Measurements from ENCODE around the gene CGB1. TPM values are rescaled to one million over a fixed set of nuclear protein-coding genes. Genes with fewer than 3 reads are reported as not detected.
"Not testable (repeated sequence)": the region's sequence is repeated elsewhere in the genome, so short reads cannot be mapped to it uniquely, and the experiment has no call there.

Gene CGB1
- total and polyA plus RNA-seq, 2 donors (not counting 3 experiments of a cell fraction or from before 2014, with no cell fraction given) = not detected

DNA sequence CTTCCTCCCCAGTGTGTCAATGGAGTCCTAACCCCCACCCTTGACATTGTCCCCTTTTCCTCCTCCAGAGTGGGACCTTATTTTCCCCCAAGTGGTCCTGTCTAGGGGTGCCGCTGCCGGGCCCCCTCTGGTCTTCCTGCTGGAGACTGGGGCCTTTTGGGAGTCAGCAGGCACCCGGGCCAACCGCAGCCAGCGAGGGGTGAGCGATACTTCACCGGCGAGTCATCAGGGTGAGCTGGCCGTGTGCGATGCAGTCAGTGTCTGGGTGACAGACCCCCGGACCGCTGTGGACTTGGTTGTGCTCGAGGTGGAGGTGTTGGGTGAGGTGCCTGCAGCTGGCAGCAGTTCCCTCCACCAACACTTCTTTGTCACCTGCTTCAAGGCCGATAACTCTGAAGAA is 6.9 kb downstream of the CGB1 start:
- POLR2A ChIA-PET; BruUV-seq (replicated peaks); H3K9me1 ChIP-seq (replicated peaks; ENCODE audit: control insufficient read depth, extremely low read depth, insufficient read depth, low read length); H3K4me1 ChIP-seq (ENCODE audit: control insufficient read depth, extremely low read depth, insufficient read depth, low read length); H3K4me3 ChIP-seq (replicated peaks in 1 of 3; ENCODE audit: insufficient read depth in 1 of 3, low read depth in 1 of 3, low read length in 3 of 3); H3K9me3 ChIP-seq (replicated peaks; ENCODE audit: control insufficient read depth, insufficient read depth, low read length); CTCF ChIA-PET; H3K27me3 ChIP-seq (ENCODE audit: control insufficient read depth in 2 of 2, insufficient read depth in 2 of 2, low read length in 2 of 2); H3K79me2 ChIP-seq (ENCODE audit: control insufficient read depth, insufficient read depth, low read length); dilution Hi-C loops (cut with MboI; ENCODE audit: extremely low pct_ligation_motif_present, low sequenced_read_pairs); H2AFZ ChIP-seq (ENCODE audit: low read depth, low read length); FAIRE-seq; H3K27ac ChIP-seq (ENCODE audit: insufficient read depth, low read depth, low read length); intact Hi-C loops (cut with micrococcal nuclease); H3K36me3 ChIP-seq (ENCODE audit: control insufficient read depth in 2 of 2, extremely low read depth in 1 of 2, insufficient read depth in 2 of 2, low read length in 2 of 2); H3K9ac ChIP-seq (replicated peaks; ENCODE audit: extremely low read depth, insufficient read depth, low read length); H4K20me1 ChIP-seq (replicated peaks; ENCODE audit: control insufficient read depth, extremely low read depth, insufficient read depth, low read length); DNase-seq (ENCODE audit: low read depth, low spot score); H3K4me2 ChIP-seq (ENCODE audit: insufficient read depth, low read length): not testable (repeated sequence)

GRCh38 chr19:49028686-49029085 is 8.0 kb downstream of the CGB1 start:
- H3K4me2 ChIP-seq (ENCODE audit: insufficient read depth, low read length); H3K27ac ChIP-seq (ENCODE audit: insufficient read depth, low read depth, low read length); H2AFZ ChIP-seq (ENCODE audit: low read depth, low read length); DNase-seq (ENCODE audit: low read depth, low spot score); FAIRE-seq; H4K20me1 ChIP-seq (replicated peaks; ENCODE audit: control insufficient read depth, extremely low read depth, insufficient read depth, low read length); H3K36me3 ChIP-seq (ENCODE audit: control insufficient read depth in 2 of 2, extremely low read depth in 1 of 2, insufficient read depth in 2 of 2, low read length in 2 of 2); H3K9me3 ChIP-seq (replicated peaks; ENCODE audit: control insufficient read depth, insufficient read depth, low read length); H3K79me2 ChIP-seq (ENCODE audit: control insufficient read depth, insufficient read depth, low read length); H3K4me3 ChIP-seq (replicated peaks in 1 of 3; ENCODE audit: insufficient read depth in 1 of 3, low read depth in 1 of 3, low read length in 3 of 3); H3K27me3 ChIP-seq (ENCODE audit: control insufficient read depth in 2 of 2, insufficient read depth in 2 of 2, low read length in 2 of 2); POLR2A ChIA-PET; BruUV-seq (replicated peaks); H3K9me1 ChIP-seq (replicated peaks; ENCODE audit: control insufficient read depth, extremely low read depth, insufficient read depth, low read length); H3K9ac ChIP-seq (replicated peaks; ENCODE audit: extremely low read depth, insufficient read depth, low read length); dilution Hi-C loops (cut with MboI; ENCODE audit: extremely low pct_ligation_motif_present, low sequenced_read_pairs); H3K4me1 ChIP-seq (ENCODE audit: control insufficient read depth, extremely low read depth, insufficient read depth, low read length); intact Hi-C loops (cut with micrococcal nuclease): not testable (repeated sequence)
- CTCF ChIA-PET = interaction anchor here (1.0 kb wide), 1 partner anchor 29 kb away, joined by 3 read pairs; no protein-coding TSS in a partner anchor

DNA sequence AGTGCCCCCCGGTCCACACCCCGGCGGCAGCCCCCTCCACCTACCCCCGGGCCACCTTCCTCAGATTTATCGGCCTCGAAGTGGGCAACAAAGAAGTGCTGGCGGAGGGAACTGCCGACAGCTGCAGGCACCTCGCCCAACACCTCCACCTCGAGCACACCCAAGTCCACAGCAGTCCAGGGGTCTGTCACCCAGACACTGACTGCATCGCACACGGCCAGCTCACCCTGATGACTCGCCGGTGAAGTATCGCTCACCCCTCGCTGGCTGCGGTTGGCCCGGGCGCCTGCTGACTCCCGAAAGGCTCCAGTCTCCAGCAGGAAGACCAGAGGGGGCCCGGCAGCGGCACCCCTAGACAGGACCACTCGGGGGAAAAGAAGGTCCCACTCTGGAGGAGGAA is 11.1 kb downstream of the CGB1 start:
- H3K4me3 ChIP-seq (replicated peaks in 1 of 3; ENCODE audit: insufficient read depth in 1 of 3, low read depth in 1 of 3, low read length in 3 of 3); intact Hi-C loops (cut with micrococcal nuclease): not testable (repeated sequence)

DNA sequence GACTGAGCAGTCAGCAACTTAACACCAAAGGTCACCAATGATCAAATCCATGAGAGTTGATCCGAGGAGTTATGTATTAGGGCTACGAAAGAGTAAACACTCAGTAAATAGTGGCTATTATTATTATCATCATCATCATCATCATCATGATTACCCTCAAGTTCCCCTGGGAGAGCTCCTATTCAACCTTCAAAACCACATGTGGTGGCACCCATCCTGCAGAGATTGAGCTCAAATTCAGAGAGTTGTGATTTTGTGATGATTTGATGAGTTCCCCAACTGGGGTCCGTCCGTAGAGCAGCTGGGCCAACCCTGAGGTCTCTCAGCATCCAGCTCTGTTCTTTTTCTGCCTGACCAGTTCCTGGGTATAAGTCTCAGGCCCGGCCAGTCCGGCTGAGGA is 11.6 kb downstream of the CGB1 start:
- H3K27ac ChIP-seq (ENCODE audit: insufficient read depth, low read depth, low read length); DNase-seq (ENCODE audit: low read depth, low spot score); H4K20me1 ChIP-seq (replicated peaks; ENCODE audit: control insufficient read depth, extremely low read depth, insufficient read depth, low read length); H3K4me3 ChIP-seq (replicated peaks in 1 of 3; ENCODE audit: insufficient read depth in 1 of 3, low read depth in 1 of 3, low read length in 3 of 3); H3K9ac ChIP-seq (replicated peaks; ENCODE audit: extremely low read depth, insufficient read depth, low read length); intact Hi-C loops (cut with micrococcal nuclease); dilution Hi-C loops (cut with MboI; ENCODE audit: extremely low pct_ligation_motif_present, low sequenced_read_pairs); H3K79me2 ChIP-seq (ENCODE audit: control insufficient read depth, insufficient read depth, low read length); H3K36me3 ChIP-seq (ENCODE audit: control insufficient read depth in 2 of 2, extremely low read depth in 1 of 2, insufficient read depth in 2 of 2, low read length in 2 of 2); H3K27me3 ChIP-seq (ENCODE audit: control insufficient read depth in 2 of 2, insufficient read depth in 2 of 2, low read length in 2 of 2); POLR2A ChIA-PET; FAIRE-seq; H3K9me3 ChIP-seq (replicated peaks; ENCODE audit: control insufficient read depth, insufficient read depth, low read length); H3K4me2 ChIP-seq (ENCODE audit: insufficient read depth, low read length); H3K4me1 ChIP-seq (ENCODE audit: control insufficient read depth, extremely low read depth, insufficient read depth, low read length); BruUV-seq (replicated peaks); H3K9me1 ChIP-seq (replicated peaks; ENCODE audit: control insufficient read depth, extremely low read depth, insufficient read depth, low read length); H2AFZ ChIP-seq (ENCODE audit: low read depth, low read length): not testable (repeated sequence)
- CTCF ChIA-PET = interaction anchor here (0.6 kb wide), 1 partner anchor 73 kb away, joined by 3 read pairs; no protein-coding TSS in a partner anchor

More for the DNA sequence above, 11.1 kb downstream of the CGB1 start:
- H3K27ac ChIP-seq (ENCODE audit: insufficient read depth, low read depth, low read length); dilution Hi-C loops (cut with MboI; ENCODE audit: extremely low pct_ligation_motif_present, low sequenced_read_pairs); H2AFZ ChIP-seq (ENCODE audit: low read depth, low read length); H3K9ac ChIP-seq (replicated peaks; ENCODE audit: extremely low read depth, insufficient read depth, low read length); H3K79me2 ChIP-seq (ENCODE audit: control insufficient read depth, insufficient read depth, low read length); H3K36me3 ChIP-seq (ENCODE audit: control insufficient read depth in 2 of 2, extremely low read depth in 1 of 2, insufficient read depth in 2 of 2, low read length in 2 of 2); H3K9me1 ChIP-seq (replicated peaks; ENCODE audit: control insufficient read depth, extremely low read depth, insufficient read depth, low read length); H4K20me1 ChIP-seq (replicated peaks; ENCODE audit: control insufficient read depth, extremely low read depth, insufficient read depth, low read length); H3K9me3 ChIP-seq (replicated peaks; ENCODE audit: control insufficient read depth, insufficient read depth, low read length); H3K4me2 ChIP-seq (ENCODE audit: insufficient read depth, low read length); BruUV-seq (replicated peaks); H3K27me3 ChIP-seq (ENCODE audit: control insufficient read depth in 2 of 2, insufficient read depth in 2 of 2, low read length in 2 of 2); FAIRE-seq; DNase-seq (ENCODE audit: low read depth, low spot score); POLR2A ChIA-PET; H3K4me1 ChIP-seq (ENCODE audit: control insufficient read depth, extremely low read depth, insufficient read depth, low read length): not testable (repeated sequence)
- CTCF ChIA-PET = interaction anchor here (0.6 kb wide), 1 partner anchor 72 kb away, joined by 3 read pairs; no protein-coding TSS in a partner anchor

Data from endothelial cell of umbilical vein (primary cell).